ENCODE data around the gene ANKRD27. TPM values are rescaled to one million over a fixed set of nuclear protein-coding genes. Genes with fewer than 3 reads are reported as not detected.
A peak's percentile ranks its signal among the peaks of the same experiment; 100 is the strongest.
"Not testable (repeated sequence)": the region's sequence is repeated elsewhere in the genome, so short reads cannot be mapped to it uniquely, and the experiment has no call there.

ANKRD27 gene
- total RNA-seq, 4 donors from 2014 or later: 1.8 to 36.2 (median 22.7) TPM

- H3K27ac ChIP-seq: no peak overlapping the region
- TF ChIP-seq, protein P1, sequence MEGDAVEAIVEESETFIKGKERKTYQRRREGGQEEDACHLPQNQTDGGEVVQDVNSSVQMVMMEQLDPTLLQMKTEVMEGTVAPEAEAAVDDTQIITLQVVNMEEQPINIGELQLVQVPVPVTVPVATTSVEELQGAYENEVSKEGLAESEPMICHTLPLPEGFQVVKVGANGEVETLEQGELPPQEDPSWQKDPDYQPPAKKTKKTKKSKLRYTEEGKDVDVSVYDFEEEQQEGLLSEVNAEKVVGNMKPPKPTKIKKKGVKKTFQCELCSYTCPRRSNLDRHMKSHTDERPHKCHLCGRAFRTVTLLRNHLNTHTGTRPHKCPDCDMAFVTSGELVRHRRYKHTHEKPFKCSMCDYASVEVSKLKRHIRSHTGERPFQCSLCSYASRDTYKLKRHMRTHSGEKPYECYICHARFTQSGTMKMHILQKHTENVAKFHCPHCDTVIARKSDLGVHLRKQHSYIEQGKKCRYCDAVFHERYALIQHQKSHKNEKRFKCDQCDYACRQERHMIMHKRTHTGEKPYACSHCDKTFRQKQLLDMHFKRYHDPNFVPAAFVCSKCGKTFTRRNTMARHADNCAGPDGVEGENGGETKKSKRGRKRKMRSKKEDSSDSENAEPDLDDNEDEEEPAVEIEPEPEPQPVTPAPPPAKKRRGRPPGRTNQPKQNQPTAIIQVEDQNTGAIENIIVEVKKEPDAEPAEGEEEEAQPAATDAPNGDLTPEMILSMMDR (IDR thresholded peaks at IDR 0.05): no peak
- TF ChIP-seq POLR2A (IDR thresholded peaks at IDR 0.05): no peak
- H3K36me3 ChIP-seq: no peaks in the 10 kb centered on the region
- no peak for DNase-seq
- no peaks in the 10 kb centered on the region for H3K9me3 ChIP-seq
- no peaks in the 10 kb centered on the region for H3K4me1 ChIP-seq
- H3K27me3 ChIP-seq: no peaks in the 10 kb centered on the region
- intact Hi-C loops (cut with DNase I; ENCODE audit: low total_unique reads): no loop called here
- H3K4me3 ChIP-seq: no peak overlapping the region
Observed at GRCh38 chr19:32658527-32658926, 16.5 kb downstream of the ANKRD27 start.

- Histone ChIP-seq H3K36me3 (no peaks in the 10 kb centered on the region), H3K4me3 (no peak overlapping the region), H3K9me3 (no peaks in the 10 kb centered on the region), H3K27ac (no peak overlapping the region), H3K27me3 (no peaks in the 10 kb centered on the region), H3K4me1 (no peaks in the 10 kb centered on the region)
- DNase-seq: no peak
- intact Hi-C loops (cut with DNase I; ENCODE audit: low total_unique reads): no loop called here
- TF ChIP-seq POLR2A (IDR thresholded peaks at IDR 0.05): no peak
- TF ChIP-seq, protein P1 (IDR thresholded peaks at IDR 0.05): no peak
Observed at GRCh38 chr19:32658075-32658474, 16.9 kb downstream of the ANKRD27 start.

DNA sequence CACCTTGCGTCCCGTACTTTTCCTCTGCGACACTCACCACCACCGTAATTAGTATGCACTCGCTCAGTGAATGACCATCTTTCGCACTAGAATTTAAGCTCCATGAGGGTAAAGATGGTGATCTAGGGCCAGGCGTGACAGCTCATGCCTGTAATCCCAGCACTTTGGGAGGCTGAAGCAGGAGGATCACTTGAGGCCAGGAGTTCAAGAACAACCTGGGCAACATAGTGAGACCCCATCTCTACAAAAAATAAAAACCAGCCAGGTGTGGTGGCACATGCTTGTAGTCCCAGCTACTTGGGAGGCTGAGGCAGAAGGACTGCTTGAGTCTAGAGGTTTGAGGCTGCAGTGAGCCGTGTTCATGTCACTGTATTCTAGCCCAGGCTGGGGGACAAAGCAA lies 18.6 kb downstream of the ANKRD27 start:
- not testable (repeated sequence) for H3K36me3 ChIP-seq, DNase-seq

DNA sequence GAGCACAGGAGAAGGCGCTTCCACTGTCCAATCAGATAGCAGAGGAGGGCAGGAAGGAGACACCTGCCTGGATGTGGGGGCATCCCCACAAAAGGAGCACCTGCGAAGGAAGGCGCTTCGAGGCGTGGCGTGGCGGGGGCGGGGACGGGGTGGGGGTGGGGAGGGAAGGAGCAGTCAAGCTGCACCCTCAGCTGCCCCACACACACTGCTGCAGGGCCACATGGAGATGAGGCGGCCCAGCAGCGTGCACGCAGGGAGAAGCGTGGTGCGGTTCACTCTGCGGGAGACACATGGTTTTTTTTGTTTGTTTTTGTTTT lies 21.4 kb downstream of the ANKRD27 start:
- H3K27me3 ChIP-seq: no peaks in the 10 kb centered on the region
- no peaks in the 10 kb centered on the region for H3K4me1 ChIP-seq
- no peak for DNase-seq
- no peaks in the 10 kb centered on the region for H3K9me3 ChIP-seq
- no peak overlapping the region for H3K27ac ChIP-seq
- H3K4me3 ChIP-seq: no peak overlapping the region
- intact Hi-C loops (cut with DNase I; ENCODE audit: low total_unique reads): no loop called here
- no peaks in the 10 kb centered on the region for H3K36me3 ChIP-seq
- TF ChIP-seq POLR2A (IDR thresholded peaks at IDR 0.05): no peak
- TF ChIP-seq, protein P1 (IDR thresholded peaks at IDR 0.05): no peak

More for the DNA sequence above, 18.6 kb downstream of the ANKRD27 start:
- H3K27me3 ChIP-seq; H3K9me3 ChIP-seq; H3K27ac ChIP-seq; H3K4me1 ChIP-seq; H3K4me3 ChIP-seq; intact Hi-C loops (cut with DNase I; ENCODE audit: low total_unique reads): not testable (repeated sequence)

GRCh38 chr19:32652894-32653598 lies 21.9 kb downstream of the ANKRD27 start:
- H3K27ac ChIP-seq: no peak overlapping the region

DNA sequence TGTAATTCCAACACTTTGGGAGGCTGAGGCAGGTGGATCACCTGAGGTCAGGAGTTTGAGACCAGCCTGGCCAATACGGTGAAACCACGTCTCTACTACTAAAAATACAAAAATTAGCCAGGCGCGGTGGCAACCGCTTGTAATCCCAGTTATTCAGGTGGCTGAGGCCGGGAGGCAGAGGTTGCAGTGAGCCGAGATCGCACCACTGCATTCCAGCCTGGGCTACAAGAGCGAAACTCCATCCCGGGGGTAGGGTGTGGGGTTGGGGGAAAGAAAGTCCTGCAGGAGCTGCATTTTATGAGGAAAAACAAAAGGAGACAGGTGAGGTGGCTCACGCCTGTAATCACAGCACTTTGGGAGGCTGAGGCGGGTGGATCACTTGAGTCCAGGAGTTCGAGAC lies 22.6 kb downstream of the ANKRD27 start:
- H3K36me3 ChIP-seq; H3K4me3 ChIP-seq; H3K4me1 ChIP-seq; H3K9me3 ChIP-seq; DNase-seq; intact Hi-C loops (cut with DNase I; ENCODE audit: low total_unique reads); H3K27ac ChIP-seq; H3K27me3 ChIP-seq: not testable (repeated sequence)

More at GRCh38 chr19:32652894-32653598, 21.9 kb downstream of the ANKRD27 start:
- no peaks in the 10 kb centered on the region for H3K36me3 ChIP-seq
- peak; percentile 32 to 44 for DNase-seq
- H3K4me3 ChIP-seq: no peak overlapping the region
- intact Hi-C loops (cut with DNase I; ENCODE audit: low total_unique reads): no loop called here
- no peaks in the 10 kb centered on the region for H3K27me3 ChIP-seq
- no peaks in the 10 kb centered on the region for H3K4me1 ChIP-seq
- no peaks in the 10 kb centered on the region for H3K9me3 ChIP-seq
- TF ChIP-seq, protein P1 (IDR thresholded peaks at IDR 0.05): no peak
- TF ChIP-seq POLR2A (IDR thresholded peaks at IDR 0.05): no peak
